ENCODE results near the gene RGS3.

GRCh38 chr9:113598883-113599282 lies 135.4 kb downstream of the RGS3 start:
- TF ChIP-seq, protein P1, sequence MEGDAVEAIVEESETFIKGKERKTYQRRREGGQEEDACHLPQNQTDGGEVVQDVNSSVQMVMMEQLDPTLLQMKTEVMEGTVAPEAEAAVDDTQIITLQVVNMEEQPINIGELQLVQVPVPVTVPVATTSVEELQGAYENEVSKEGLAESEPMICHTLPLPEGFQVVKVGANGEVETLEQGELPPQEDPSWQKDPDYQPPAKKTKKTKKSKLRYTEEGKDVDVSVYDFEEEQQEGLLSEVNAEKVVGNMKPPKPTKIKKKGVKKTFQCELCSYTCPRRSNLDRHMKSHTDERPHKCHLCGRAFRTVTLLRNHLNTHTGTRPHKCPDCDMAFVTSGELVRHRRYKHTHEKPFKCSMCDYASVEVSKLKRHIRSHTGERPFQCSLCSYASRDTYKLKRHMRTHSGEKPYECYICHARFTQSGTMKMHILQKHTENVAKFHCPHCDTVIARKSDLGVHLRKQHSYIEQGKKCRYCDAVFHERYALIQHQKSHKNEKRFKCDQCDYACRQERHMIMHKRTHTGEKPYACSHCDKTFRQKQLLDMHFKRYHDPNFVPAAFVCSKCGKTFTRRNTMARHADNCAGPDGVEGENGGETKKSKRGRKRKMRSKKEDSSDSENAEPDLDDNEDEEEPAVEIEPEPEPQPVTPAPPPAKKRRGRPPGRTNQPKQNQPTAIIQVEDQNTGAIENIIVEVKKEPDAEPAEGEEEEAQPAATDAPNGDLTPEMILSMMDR (IDR thresholded peaks at IDR 0.05; ENCODE audit: low read depth, low read length) = no peak
- TF ChIP-seq EZH2phosphoT487 (IDR thresholded peaks at IDR 0.05; ENCODE audit: low read depth) = no peak

All from OCI-LY3 (cell line).